Esophagus (tissue), 2 donors: ENCODE measurements around the gene HNF1B. TPM values are rescaled to one million over a fixed set of nuclear protein-coding genes. Genes with fewer than 3 reads are reported as not detected.

Experiments
- H3K27ac ChIP-seq, 2 donors: one replicate each; pipeline ENCODE4 v1.5.1; 2013; ENCODE audit warnings: low read depth in 2 of 2, mild to moderate bottlenecking in 2 of 2, inconsistent platforms in 1 of 2, low read length in 1 of 2, moderate library complexity in 1 of 2
- H3K27me3 ChIP-seq, 2 donors: one replicate each; pipeline ENCODE4 v1.6.1; 2013; ENCODE audit warnings: low read length in 2 of 2, control low read depth in 1 of 2, mild to moderate bottlenecking in 1 of 2; ENCODE audit not compliant: insufficient read depth in 2 of 2, control insufficient read depth in 1 of 2
- H3K36me3 ChIP-seq, 2 donors: one replicate each; pipeline ENCODE4 v1.6.1; 2013; ENCODE audit warnings: low read length in 1 of 2; ENCODE audit not compliant: control insufficient read depth in 2 of 2, insufficient read depth in 2 of 2
- H3K4me1 ChIP-seq, 2 donors: one replicate each; pipeline ENCODE4 v1.6.1; 2013; ENCODE audit warnings: low read length in 1 of 2; ENCODE audit not compliant: control insufficient read depth in 2 of 2, insufficient read depth in 2 of 2
- H3K4me3 ChIP-seq, 2 donors: one replicate each; pipeline ENCODE4 v1.5.1; 2013; ENCODE audit warnings: low read length in 2 of 2, mild to moderate bottlenecking in 2 of 2, low read depth in 1 of 2, moderate library complexity in 1 of 2
- H3K9me3 ChIP-seq, 2 donors: one replicate each; pipeline ENCODE4 v1.6.1; 2013; ENCODE audit warnings: mild to moderate bottlenecking in 2 of 2, low read depth in 1 of 2, low read length in 1 of 2, moderate library complexity in 1 of 2; ENCODE audit not compliant: control insufficient read depth in 2 of 2, insufficient read depth in 1 of 2
- WGBS, 2 donors: extraction: QIAGEN DNeasy Blood & Tissue Kit; methylation state at CpG; one replicate each; pipeline ENCODE4 v1.1.7; 2013; 5-methylcytosine and 5-hydroxymethylcytosine counted together
- polyA plus RNA-seq, 2 donors: library from polyadenylated mRNA; stranded (reverse); fragments of 200-250 nt; gene quantifications; one replicate each; pipeline ENCODE4 v1.2.3, GENCODE V29; 2013
- donor health status: healthy with polysubstance abuse.
- donor health status: Bipolar disorder and iron deficiency.

HNF1B gene
- polyA plus RNA-seq, 2 donors = 0.01 TPM; not detected in 1

DNA sequence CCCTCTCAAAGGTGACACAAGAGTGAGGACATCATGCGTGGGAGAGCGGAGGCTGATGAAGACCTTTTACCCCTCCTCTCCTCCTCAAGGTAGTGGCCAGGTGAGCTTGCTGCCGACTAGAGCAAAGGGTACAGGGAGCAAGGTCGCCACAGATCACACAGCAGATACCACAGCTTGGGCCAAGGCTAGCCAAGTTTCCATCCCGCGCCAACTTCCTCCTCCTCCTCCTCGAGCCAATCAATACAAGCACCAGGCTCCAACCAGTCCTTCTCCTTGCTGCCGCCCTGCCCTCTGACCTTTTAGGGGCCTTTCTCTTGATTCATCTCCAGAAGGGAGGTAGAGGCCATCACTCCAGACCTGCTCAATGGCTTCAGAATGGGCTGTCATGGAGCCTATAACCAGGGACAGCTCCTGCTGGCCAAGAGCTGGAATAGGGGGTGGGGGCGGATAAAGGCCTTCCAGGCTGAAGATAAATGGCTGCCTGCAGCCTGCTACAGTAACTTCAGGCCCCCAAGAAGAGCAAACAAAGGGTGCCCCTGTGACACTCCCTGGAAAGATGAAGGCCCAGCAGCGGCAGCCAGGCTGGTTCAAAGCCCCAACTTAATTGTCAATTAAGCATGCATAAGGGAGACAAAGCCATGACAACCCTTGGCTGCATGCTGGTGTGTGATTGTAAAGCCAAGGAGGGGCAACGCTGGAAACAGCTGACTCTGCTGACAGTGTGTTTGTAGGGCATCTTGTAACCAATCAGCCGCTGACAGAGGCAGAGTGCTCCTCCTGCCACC is 17.8 kb downstream of the HNF1B start:
- no peaks in the 10 kb centered on the region for H3K9me3 ChIP-seq
- no peaks in the 10 kb centered on the region for H3K4me1 ChIP-seq
- WGBS, 2 donors = 64 to 76% methylated on average over 12 of the region's 12 CpGs
- peaks cover 0 to 2% of the 10 kb centered on the region in 2 donors for H3K27me3 ChIP-seq
- H3K27ac ChIP-seq = no peak overlapping the region
- H3K36me3 ChIP-seq = no peaks in the 10 kb centered on the region
- H3K4me3 ChIP-seq = no peak overlapping the region

DNA sequence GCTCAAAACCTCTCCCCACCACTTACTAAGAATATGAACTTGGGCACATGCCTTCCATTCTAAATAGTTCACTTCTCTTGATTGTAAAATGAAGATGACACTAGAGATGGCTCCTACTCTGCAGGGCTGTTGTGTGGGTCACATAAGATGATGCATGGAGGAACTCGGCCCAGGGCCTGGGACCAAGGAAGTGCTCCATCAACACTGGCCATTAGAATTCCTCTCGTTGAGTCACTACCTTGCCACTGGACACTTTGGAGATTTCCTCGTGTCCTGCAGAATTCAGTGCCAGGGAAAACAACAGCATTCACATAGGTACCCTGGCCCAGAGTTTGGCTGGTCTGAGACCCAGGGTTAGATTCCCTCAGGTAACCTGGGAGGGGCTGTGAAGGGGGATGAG is 18.6 kb downstream of the HNF1B start:
- Histone ChIP-seq H3K27me3 (peaks cover 0 to 4% of the 10 kb centered on the region in 2 donors), H3K9me3 (no peaks in the 10 kb centered on the region), H3K36me3 (no peaks in the 10 kb centered on the region), H3K4me1 (no peaks in the 10 kb centered on the region), H3K27ac (no peak overlapping the region), H3K4me3 (no peak overlapping the region)
- WGBS, 2 donors = 78 to 83% methylated on average over 3 of the region's 3 CpGs

GRCh38 chr17:37725601-37726146 is 19.2 kb downstream of the HNF1B start:
- Histone ChIP-seq H3K36me3 (no peaks in the 10 kb centered on the region), H3K27me3 (peaks cover 0 to 4% of the 10 kb centered on the region in 2 donors), H3K27ac (no peak overlapping the region), H3K9me3 (no peaks in the 10 kb centered on the region), H3K4me1 (no peaks in the 10 kb centered on the region), H3K4me3 (no peak overlapping the region)
- 63 to 72% methylated on average over 4 of the region's 4 CpGs for WGBS, 2 donors

DNA sequence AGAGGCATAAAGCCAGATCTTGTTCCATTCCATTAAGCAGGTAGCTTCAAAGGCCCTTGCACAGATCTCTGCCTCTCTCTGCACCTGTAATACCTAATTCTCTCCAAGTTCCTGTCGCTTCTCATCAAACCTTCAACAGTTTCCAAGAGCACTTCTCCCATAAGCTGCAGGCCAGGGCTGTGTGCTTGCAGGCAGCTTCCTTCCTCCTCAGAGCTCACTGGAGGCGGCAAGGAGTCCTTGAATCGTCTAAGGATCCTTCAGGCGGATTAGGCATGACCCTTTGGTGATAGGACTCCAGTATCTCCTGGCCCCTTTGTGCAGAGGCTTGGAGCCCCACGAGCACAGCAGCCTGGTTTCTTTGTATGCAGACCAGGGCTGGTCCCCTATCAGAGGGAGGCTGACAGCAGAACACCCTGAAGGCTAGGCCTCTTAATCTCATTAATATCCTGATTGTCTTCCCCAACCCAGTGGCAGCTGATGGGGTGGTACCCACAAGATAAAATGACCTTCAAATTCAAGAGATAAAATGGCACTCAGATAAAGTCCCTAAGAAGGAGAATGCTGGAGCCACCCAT is 19.8 kb downstream of the HNF1B start:
- WGBS, 2 donors = 49 to 75% methylated on average over 5 of the region's 5 CpGs
- Histone ChIP-seq H3K36me3 (no peaks in the 10 kb centered on the region), H3K27me3 (peaks cover 0 to 4% of the 10 kb centered on the region in 2 donors), H3K27ac (no peak overlapping the region), H3K4me3 (no peak overlapping the region), H3K9me3 (no peaks in the 10 kb centered on the region), H3K4me1 (no peaks in the 10 kb centered on the region)

GRCh38 chr17:37720989-37721388 is 23.9 kb downstream of the HNF1B start:
- no peaks in the 10 kb centered on the region for H3K4me1 ChIP-seq

GRCh38 chr17:37719866-37720265 is 25.0 kb downstream of the HNF1B start:
- H3K27me3 ChIP-seq = peaks cover 0 to 7% of the 10 kb centered on the region in 2 donors

More at GRCh38 chr17:37720989-37721388, 23.9 kb downstream of the HNF1B start:
- Histone ChIP-seq H3K27ac (no peak overlapping the region), H3K36me3 (no peaks in the 10 kb centered on the region), H3K27me3 (peaks cover 0 to 4% of the 10 kb centered on the region in 2 donors), H3K4me3 (no peak overlapping the region), H3K9me3 (no peaks in the 10 kb centered on the region)
- 59 to 60% methylated on average over 4 of the region's 4 CpGs for WGBS, 2 donors

GRCh38 chr17:37718324-37719048 is 26.4 kb downstream of the HNF1B start:
- Histone ChIP-seq H3K4me1 (no peaks in the 10 kb centered on the region), H3K27ac (no peak overlapping the region), H3K27me3 (peaks cover 0 to 7% of the 10 kb centered on the region in 2 donors), H3K9me3 (no peaks in the 10 kb centered on the region), H3K4me3 (no peak overlapping the region), H3K36me3 (no peaks in the 10 kb centered on the region)
- 88% methylated on average over 3 of the region's 3 CpGs for WGBS, 2 donors

More at GRCh38 chr17:37719866-37720265, 25.0 kb downstream of the HNF1B start:
- WGBS, 2 donors = 81 to 86% methylated on average over 4 of the region's 4 CpGs
- H3K27ac ChIP-seq = no peak overlapping the region
- no peaks in the 10 kb centered on the region for H3K4me1 ChIP-seq
- H3K9me3 ChIP-seq = no peaks in the 10 kb centered on the region
- no peak overlapping the region for H3K4me3 ChIP-seq
- no peaks in the 10 kb centered on the region for H3K36me3 ChIP-seq

GRCh38 chr17:37717627-37718323 is 27.1 kb downstream of the HNF1B start:
- peaks cover 0 to 7% of the 10 kb centered on the region in 2 donors for H3K27me3 ChIP-seq
- H3K36me3 ChIP-seq = no peaks in the 10 kb centered on the region
- WGBS, 2 donors = 75% methylated on average over 3 of the region's 3 CpGs
- no peaks in the 10 kb centered on the region for H3K9me3 ChIP-seq
- H3K4me3 ChIP-seq = no peak overlapping the region
- no peaks in the 10 kb centered on the region for H3K4me1 ChIP-seq
- no peak overlapping the region for H3K27ac ChIP-seq

GRCh38 chr17:37714897-37715296 is 30.0 kb downstream of the HNF1B start:
- WGBS, 2 donors = 26 to 52% methylated on average over 4 of the region's 4 CpGs
- no peak overlapping the region for H3K4me3 ChIP-seq
- H3K27me3 ChIP-seq = peaks cover 2 to 4% of the 10 kb centered on the region in 2 donors
- no peaks in the 10 kb centered on the region for H3K36me3 ChIP-seq
- H3K27ac ChIP-seq = no peak overlapping the region
- no peaks in the 10 kb centered on the region for H3K9me3 ChIP-seq
- no peaks in the 10 kb centered on the region for H3K4me1 ChIP-seq
